Thoracic aorta (tissue), 2 donors: Measurements from ENCODE around the gene BAAT. TPM values are rescaled to one million over a fixed set of nuclear protein-coding genes. Genes with fewer than 3 reads are reported as not detected.
"Not testable (repeated sequence)": the region's sequence is repeated elsewhere in the genome, so short reads cannot be mapped to it uniquely, and the experiment has no call there.

Experiments used
- ATAC-seq: fragments of 150-250 bp; one replicate; pipeline ENCODE4 v1.8.0; 2017; ENCODE audit warnings: low read depth; ENCODE audit not compliant: insufficient number of reproducible peaks, low FRiP score
- DNase-seq: peaks from one replicate; pipeline ENCODE4 v3.0.0-alpha.2; 2020; ENCODE audit warnings: low spot score
- H3K27ac ChIP-seq, 2 donors: fragments of 200-600 bp; sonication (generic); 1 replicate in 1 of 2; 2 replicates in 1 of 2; pipeline ENCODE4 v1.5.1; 2016; ENCODE audit warnings: mild to moderate bottlenecking in 2 of 2, moderate library complexity in 2 of 2
- H3K27me3 ChIP-seq: fragments of 200-600 bp; sonication (generic); replicated peaks from 2 replicates; pipeline ENCODE4 v1.6.0; 2016; ENCODE audit warnings: mild to moderate bottlenecking; ENCODE audit not compliant: insufficient read depth
- H3K36me3 ChIP-seq: fragments of 200-600 bp; sonication (generic); one replicate; pipeline ENCODE4 v1.5.1; 2016
- H3K4me1 ChIP-seq, 2 donors: fragments of 200-600 bp; sonication (generic); 1 replicate in 1 of 2; 2 replicates in 1 of 2; pipeline versions ENCODE4 v1.5.1 to v1.6.0; 2016; ENCODE audit warnings: low read depth in 2 of 2, mild to moderate bottlenecking in 1 of 2; ENCODE audit not compliant: control insufficient read depth in 1 of 2
- H3K4me3 ChIP-seq: fragments of 200-600 bp; sonication (generic); 2 replicates; pipeline ENCODE4 v1.5.1; 2016; ENCODE audit warnings: mild to moderate bottlenecking
- H3K9me3 ChIP-seq: fragments of 200-600 bp; sonication (generic); 2 replicates; pipeline ENCODE4 v1.5.1; 2016
- CTCF ChIP-seq: fragments of 200-600 bp; sonication (generic); IDR thresholded peaks from one replicate; pipeline ENCODE4 v1.5.1; 2019; ENCODE audit warnings: antibody characterized with exemption
- total RNA-seq, 2 donors: library from RNA; depleted of rRNA; stranded (reverse); fragments of >200 nt; gene quantifications; one replicate each; pipeline versions ENCODE4 v1.1.0 to v1.2.3, GENCODE V29; 2016

Gene BAAT
- total RNA-seq, 2 donors from 2014 or later: 0.92 TPM; not detected in 1

GRCh38 chr9:101337237-101337636, 47.6 kb downstream of the BAAT start:
- DNase-seq: no peak
- Histone ChIP-seq H3K27me3 (no peaks in the 10 kb centered on the region), H3K9me3 (no peaks in the 10 kb centered on the region), H3K4me1 (no peaks in the 10 kb centered on the region), H3K4me3 (no peak overlapping the region), H3K27ac (no peak overlapping the region), H3K36me3 (no peaks in the 10 kb centered on the region)
- ATAC-seq: no peak
- no peak for TF ChIP-seq CTCF

GRCh38 chr9:101336091-101336490, 48.7 kb downstream of the BAAT start:
- Histone ChIP-seq H3K4me3 (no peak overlapping the region), H3K27me3 (no peaks in the 10 kb centered on the region), H3K9me3 (no peaks in the 10 kb centered on the region), H3K27ac (no peak overlapping the region), H3K4me1 (no peaks in the 10 kb centered on the region), H3K36me3 (no peaks in the 10 kb centered on the region)
- TF ChIP-seq CTCF: no peak
- DNase-seq: no peak
- ATAC-seq: no peak

GRCh38 chr9:101333926-101334702, 50.7 kb downstream of the BAAT start:
- DNase-seq (no peak), ATAC-seq (no peak)
- Histone ChIP-seq H3K9me3 (no peaks in the 10 kb centered on the region), H3K36me3 (no peaks in the 10 kb centered on the region), H3K27me3 (no peaks in the 10 kb centered on the region), H3K4me3 (no peak overlapping the region), H3K4me1 (no peaks in the 10 kb centered on the region), H3K27ac (no peak overlapping the region)
- no peak for TF ChIP-seq CTCF

GRCh38 chr9:101333490-101333889, 51.3 kb downstream of the BAAT start:
- Histone ChIP-seq H3K27ac (no peak overlapping the region), H3K4me3 (no peak overlapping the region), H3K9me3 (no peaks in the 10 kb centered on the region), H3K4me1 (no peaks in the 10 kb centered on the region), H3K27me3 (no peaks in the 10 kb centered on the region), H3K36me3 (no peaks in the 10 kb centered on the region)
- ATAC-seq: no peak
- no peak for TF ChIP-seq CTCF
- DNase-seq: no peak

- no peak overlapping the region for H3K4me3 ChIP-seq
- H3K27me3 ChIP-seq: no peaks in the 10 kb centered on the region
- no peak for ATAC-seq
- DNase-seq: no peak
- H3K27ac ChIP-seq: no peak overlapping the region
- H3K9me3 ChIP-seq: no peaks in the 10 kb centered on the region
- TF ChIP-seq CTCF: no peak
- H3K36me3 ChIP-seq: no peaks in the 10 kb centered on the region
- no peaks in the 10 kb centered on the region for H3K4me1 ChIP-seq
Observed at GRCh38 chr9:101332362-101332761, 52.4 kb downstream of the BAAT start.

GRCh38 chr9:101327422-101327909, 57.3 kb downstream of the BAAT start:
- ATAC-seq, H3K36me3 ChIP-seq, DNase-seq, H3K4me1 ChIP-seq, H3K27ac ChIP-seq, H3K27me3 ChIP-seq, H3K4me3 ChIP-seq, H3K9me3 ChIP-seq: not testable (repeated sequence)
